GM21825 (cell line): Measurements from ENCODE around the gene NAV2.

Experiments
- ATAC-seq: cut with Tn5 transposase; IDR thresholded peaks from one replicate; pipeline ENCODE4 v1.9.1; 2021; ENCODE audit warnings: mild to moderate bottlenecking, moderate library complexity; ENCODE audit not compliant: unreplicated experiment

The NAV2 gene

DNA sequence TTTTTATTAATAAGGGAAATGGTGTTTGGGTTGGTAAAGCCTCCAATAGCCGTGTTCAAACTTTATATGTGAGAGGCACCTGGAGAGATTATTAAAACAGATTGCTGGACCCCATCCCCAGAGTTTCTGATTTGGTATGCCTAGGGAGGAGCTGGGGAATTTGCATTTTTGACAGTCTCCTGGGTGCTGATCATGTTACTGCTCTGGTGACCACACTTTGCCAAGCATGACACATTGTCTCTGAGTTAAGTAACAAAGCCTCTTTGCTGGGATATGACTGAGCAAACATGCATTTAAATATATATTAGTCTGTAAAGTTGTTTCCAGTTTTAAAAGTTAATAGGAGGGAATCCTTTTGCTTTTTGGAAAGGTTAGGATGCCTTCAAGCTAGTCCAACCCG, 140.4 kb downstream of the NAV2 start:
- no peak for ATAC-seq

DNA sequence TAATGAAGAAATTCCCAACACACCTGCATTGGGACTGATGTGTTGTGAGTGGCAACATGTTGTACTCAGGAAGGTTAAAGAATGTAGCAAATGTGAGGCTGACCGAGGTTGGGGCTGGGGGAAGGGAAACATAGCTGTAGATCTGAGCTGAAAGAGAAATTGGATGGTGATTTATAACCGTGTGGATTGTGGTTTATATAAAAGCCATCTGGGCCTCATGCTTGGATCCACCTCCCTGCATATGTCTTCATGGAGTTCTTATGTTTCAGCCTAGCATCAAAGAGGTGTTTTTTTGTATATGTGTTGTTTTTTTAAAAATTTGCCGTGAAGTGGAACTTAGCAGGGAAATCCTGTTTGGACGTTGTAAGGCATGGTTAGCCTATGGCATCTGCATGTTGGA, 141.3 kb downstream of the NAV2 start:
- no peak for ATAC-seq

DNA sequence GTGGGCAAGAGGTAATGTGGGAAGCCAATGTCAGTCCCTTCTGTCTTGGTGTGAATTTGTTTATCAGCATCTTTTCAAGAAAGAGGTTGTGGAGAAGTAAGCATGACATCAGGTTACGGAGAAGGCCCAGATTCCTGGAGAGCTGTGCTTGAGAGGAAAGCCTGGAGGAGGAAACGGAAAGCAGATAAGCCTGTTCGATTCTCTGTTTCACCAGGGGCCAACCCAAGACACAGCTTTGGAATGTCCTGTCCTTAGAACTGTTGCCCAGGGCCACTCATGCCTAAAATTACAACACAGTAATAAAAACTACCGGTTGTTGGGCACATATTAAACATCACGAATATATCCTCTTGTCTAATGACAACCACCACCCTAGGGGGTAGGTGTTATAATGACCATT, 148.5 kb downstream of the NAV2 start:
- no peak for ATAC-seq

DNA sequence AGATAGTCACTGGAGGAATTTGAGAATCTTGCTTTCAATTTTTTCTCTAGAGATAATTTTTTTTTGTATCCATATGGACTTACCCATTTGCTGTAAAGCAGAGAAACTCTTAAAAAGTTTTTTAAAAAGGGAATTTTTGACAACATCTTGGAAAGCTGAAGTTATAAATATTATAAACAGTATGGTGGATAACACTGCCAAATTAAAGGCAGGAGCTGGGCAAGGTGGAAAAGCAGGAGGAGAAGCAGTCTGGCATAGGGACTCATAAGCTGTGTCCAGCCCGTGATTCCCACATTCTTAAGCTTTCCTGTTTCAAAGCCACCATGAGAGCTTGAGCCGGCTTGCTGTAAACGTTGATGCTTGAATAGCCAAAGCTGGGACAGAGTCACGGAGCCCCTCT, 149.5 kb downstream of the NAV2 start:
- no peak for ATAC-seq

DNA sequence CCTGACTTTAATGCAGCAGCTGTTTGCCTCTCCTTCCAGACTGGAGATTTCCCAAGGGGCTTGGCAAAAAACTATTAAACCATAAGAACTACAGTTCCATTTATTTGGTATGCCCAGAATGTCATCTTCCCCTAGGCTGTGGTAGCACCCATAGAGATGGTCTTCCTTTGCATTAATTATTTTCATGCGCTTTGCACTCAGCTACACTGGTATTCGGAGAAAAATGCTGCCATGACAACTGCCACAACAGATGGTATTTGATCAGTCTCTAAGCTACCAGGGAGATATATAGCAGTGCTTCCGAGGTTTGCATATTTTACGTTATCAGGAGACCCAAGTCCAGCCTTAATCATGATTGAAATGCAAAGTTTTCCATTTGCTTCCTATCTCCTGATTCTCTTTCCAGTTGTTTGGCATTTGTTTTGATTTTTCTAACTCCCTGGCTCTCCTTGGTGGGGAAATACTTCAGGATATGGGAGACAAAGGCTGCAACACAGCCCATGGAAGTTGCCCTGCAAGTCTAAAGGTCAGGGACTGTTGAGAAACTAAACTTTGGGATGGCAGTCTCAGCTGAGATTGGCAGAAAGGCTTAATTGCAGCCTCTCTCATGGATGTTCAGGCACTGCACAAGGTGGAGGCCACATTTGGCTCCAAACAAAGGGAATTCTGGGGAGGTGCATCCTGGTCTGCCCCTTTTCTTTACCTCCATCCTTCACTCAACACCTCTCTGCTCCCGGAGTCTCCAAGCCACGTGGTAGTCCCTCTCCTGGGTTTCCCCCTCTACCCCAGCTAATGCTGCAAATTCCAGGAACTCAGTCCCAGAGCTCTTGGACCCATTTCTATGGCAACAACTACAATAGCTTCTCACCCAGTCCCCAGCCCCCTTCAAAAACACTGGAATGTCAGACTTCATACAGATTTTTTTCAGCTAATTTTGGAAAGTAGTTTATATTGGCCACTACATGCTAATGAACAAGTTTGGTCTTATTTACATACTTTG, 151.8 kb downstream of the NAV2 start:
- no peak for ATAC-seq

DNA sequence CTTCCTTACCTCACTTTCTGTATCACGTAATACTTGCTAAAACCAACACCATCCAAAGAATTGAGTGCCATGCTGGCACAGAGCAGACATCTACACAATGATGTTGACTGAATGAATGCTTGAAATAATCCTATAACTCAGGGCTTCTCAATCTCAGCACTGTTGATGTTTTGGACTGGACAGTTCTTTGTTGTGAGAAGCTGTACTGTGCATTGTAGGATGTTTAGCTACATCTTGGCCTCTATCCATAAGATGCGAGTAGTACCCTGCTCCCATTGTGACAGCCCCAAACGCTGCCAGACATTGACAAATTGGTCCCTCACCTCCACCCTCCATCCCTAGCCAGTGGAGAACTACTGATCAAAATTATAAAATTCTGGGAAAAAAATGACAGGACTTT, 153.4 kb downstream of the NAV2 start:
- ATAC-seq, result no peak

DNA sequence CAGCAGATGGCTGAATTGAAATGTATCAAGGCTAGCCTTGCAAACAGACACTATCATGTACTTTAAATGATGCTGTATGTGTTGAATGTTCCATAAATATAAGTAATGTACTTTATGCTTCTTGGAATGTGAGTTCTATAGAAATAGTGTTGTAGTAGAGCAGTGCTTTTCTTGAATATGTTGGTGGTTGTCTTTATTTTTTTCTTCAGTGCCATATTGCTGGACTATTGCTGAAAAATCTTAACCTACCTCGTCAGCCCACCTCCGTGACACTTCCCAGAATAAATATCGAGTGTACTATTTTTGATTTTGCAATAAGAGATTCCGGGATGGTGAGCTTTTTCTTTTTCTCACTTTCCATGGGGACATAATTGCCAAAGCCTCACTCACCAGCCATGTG, 153.9 kb downstream of the NAV2 start:
- no peak for ATAC-seq

DNA sequence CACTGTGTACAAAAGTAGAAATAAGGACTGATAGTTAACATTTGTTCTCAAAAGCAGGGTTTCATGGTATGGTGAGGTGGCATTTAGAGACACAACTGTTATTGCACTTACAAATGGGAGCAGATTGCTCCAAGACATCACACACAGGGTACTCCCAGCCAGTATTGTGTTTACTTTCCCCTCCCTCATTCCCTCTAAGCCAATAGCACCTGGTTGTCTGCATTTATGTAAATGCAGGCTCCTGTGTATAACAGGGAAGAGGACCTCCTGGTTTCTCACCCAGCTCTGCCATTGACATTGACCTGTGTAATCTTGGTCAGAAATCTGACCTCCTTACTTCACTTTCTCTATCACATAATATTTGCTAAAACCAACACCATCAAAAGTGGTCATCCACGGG, 154.4 kb downstream of the NAV2 start:
- ATAC-seq, result no peak

DNA sequence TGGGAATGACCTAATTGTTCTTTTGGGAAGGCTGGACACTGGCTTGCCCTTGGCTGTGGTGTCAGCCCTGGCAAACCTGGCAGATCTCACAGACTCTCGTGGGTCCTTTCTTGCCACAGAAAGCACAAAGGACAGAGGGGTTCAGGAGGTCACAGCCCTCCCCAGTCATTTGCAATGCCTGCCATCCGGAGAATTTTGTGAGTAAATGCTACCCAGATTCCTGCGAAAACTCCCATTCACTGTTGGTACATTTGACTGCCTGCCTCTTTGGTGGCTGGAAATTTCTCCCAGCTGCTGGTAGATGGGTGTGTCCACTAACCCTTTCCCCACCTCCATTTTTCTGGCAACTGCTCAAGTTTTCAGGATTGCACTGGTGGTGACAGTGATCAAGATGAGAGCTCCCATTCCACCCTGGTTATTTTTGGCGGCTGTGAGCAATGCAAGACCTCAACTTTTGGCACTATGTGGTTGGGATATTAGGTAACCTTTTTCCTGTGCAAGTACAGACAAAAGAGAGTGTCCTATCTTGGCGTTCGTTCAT, 155.7 kb downstream of the NAV2 start:
- no peak for ATAC-seq

DNA sequence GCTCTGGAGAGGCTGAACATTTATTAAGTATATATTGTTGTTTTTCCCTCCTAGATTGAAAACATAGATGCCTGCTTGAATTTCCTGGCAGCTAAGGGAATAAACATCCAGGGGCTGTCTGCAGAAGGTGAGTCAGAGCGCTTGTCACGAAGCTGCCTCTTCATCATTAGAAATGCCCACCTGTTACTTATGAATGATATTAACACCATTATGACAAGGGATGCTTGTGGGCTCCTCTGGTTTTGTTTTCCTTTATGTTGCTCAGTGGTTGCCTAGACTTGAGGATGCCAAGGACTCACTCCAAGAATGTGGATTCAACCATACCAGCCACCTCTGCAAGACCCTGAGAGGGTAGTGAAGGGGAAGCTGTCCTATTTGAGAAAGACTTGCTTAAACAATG, 156.2 kb downstream of the NAV2 start:
- ATAC-seq, result no peak

DNA sequence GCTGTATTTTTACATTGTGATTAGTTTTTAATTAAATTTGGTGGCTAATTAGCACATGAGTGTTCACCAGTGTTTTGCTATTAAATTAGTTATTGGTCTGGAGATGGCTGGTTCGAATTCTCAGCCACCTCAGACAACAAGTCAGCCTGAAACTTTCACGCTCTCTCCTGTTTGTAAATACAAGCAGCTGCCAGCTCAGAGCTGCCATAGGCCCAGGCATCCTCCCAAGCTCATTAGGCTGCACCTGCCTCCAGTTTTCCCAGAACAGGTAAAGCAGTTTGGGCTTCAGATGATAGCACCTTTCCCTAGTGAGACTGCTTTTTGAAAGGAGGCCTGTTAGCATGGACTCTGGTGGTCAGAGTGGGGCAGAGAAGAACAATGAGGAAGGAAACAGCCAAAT, 156.8 kb downstream of the NAV2 start:
- no peak for ATAC-seq

DNA sequence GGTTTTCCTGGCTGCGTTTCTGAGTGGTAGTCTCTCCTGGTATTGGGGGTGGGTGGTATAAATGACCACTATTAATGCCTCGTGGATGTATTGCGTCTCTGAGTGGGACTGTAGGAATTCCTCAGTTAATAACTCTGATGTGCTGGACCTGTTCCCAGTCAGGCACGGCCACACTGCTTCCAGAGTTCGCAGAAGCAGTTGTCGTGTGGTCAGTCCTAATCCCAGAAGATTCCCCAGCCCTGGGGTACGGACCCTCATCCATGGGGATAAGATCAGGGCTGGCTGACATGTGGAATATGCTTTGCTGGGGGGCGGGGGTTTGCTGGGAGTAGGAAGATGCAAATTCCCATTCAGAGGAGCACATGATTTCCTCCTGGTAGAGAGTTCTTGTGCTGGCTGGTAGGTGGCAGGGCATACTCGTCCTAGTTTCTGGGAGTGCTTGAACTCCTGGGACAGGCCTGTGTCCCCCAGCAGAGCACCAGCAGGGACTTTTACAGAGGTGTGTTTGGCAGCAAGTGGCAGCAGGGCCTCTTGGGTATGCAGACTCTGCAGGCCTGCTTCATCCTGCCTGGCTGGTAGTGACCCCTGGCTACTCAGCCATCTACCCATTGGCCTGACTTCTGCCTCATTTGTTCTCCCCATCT, 157.4 kb downstream of the NAV2 start:
- ATAC-seq, result no peak

DNA sequence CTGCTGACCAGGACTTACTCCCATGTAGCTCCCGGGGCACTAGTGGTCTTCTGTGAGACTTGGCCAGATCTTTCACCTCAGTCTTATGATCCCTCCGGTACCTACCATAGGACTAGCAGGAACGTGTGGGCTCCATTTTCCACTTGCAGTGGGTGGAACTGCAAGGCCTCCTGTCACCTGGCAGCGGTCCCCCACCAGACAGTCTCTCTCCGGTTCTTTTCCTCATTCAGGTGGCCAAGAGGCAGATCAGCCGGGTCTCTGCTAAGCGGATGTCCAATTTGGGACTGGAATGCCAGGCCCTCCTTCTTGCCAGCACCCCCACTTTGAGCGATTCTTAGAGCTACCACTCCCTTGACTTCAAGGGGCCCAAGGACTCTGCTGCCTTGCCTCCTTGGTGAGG, 158.9 kb downstream of the NAV2 start:
- ATAC-seq, result no peak

DNA sequence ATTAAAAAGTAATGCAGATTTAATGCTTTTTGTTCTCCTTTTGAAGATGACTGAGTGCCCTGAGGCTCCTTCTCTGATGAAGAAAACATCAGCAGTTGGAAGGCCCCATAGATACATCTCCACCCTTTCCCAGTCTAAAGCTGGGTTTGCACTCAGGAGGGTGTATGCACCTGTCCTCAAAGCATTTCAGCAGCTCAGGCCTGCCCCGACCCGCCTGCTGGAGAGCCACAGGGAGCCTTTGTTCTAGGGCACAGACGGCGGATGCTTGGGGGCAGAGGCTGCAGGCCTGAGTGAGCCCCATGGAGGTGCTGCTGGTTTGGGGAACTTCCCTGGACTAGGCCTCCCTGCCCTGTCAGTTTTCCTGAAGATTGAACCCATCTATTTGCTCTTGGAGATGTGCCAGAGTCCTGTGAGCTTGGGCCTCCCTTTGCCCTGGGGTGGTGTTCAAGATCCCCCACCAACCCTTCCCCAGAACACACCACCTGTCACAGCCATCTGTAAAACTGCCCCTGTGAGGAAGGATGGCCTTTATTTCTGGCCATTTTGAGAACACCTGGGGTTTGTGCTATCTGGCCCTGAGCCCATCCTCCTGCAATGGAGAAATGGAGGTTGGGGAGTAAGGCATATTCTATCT, 160.0 kb downstream of the NAV2 start:
- no peak for ATAC-seq

DNA sequence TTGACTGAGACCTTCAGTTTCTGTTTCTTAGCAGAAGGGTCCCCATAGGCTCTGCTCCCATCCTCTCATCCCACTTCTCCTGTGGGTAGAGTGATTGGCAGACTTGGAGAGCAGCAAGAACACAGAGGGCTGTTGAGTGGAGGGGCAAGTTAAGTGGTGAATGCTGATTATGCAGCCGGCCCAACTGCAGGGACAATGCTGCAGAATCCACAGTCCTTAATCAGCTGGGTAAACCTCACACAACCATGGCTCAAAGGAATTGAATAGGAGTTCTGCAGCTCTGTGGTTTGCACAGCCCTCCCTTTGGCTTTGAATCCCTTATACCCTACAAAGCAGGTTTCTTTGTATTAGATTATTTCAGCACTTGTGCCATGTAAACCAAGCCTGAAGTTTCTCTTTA, 161.1 kb downstream of the NAV2 start:
- no peak for ATAC-seq

DNA sequence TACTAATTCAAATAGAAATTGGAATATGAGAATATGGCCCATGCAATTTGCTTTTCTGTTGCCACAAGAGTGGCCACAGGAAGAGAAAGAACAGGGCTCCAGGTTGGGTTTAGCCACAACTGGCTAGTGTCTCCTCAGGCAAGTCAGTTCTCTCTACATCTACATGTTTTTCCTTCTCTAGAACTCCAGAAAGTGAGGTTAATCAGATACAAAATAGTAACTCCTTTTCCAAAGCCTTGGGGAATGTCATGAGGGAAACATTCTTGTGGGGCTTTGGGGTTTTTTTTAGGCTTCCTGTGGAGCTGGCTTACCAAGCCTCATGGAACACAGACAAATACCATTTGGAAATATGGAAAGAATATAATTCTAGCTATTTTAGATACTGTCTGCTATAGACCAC, 161.6 kb downstream of the NAV2 start:
- no peak for ATAC-seq

DNA sequence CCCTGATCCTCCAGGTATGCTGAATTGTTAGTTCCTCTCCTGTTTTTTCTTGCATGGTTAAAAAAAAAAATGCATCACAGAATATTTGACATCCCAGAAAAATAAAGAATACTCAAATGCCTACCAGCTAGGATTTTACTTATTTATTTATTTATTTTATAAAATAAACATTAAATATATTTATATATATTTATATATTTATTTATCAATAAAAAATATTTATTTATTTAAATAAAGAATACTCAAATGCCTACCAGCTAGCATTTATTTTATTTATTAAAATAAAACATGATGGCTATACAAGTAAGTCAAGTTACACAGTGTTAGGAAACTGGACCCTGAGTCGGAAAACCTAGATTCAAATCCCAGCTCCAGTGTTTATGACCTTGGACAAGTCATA, 164.1 kb downstream of the NAV2 start:
- ATAC-seq, result no peak

DNA sequence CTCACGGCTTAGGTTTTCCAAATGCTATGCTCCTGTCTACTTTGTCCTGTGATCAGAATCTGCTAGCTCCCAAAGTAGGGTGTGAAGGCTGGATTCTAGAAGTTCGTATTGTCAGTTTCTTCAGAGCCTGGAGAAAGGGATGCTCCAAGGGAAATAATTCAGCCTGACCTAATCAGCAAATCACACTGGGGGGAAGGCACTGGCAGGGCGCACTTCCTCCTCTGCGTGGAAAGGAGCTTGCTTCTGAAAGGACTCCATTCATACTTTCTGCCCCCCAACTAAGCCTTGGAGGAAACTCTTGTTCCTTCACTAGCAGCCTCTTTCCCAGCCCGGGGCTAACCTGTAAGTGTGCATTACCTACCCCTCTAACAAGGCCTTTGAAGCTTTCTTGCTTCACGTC, 165.9 kb downstream of the NAV2 start:
- ATAC-seq, result no peak

DNA sequence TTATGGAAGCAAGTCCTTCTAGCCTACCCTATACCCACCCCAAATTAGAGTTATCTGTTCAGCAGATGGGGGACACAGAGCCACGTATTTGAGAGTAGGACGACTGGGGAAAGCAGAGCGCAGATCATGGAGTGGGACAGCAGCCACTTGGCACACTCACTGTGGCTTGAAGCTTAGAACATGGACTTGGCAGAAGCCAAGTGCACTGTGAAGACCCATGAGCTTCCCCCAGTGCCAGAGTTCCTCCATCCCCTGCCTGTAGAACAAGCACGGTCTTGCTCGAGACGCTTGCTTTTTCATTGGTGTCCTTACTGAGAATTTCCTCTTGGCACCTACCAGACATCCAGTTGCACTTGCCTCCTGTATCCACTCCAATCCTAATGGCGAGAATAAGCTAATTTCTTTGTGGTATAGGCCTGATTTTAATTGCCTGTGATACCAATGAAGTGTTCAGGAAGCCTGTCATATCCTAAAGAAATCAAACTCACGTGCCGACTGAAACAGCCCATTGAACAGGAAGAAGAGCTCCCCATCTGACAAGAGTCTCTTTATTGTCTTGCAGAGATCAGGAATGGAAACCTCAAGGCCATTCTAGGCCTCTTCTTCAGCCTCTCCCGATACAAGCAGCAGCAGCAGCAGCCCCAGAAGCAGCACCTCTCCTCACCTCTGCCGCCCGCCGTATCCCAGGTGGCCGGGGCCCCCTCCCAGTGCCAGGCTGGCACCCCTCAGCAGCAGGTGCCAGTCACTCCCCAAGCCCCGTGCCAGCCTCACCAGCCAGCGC, 166.9 kb downstream of the NAV2 start:
- no peak for ATAC-seq

DNA sequence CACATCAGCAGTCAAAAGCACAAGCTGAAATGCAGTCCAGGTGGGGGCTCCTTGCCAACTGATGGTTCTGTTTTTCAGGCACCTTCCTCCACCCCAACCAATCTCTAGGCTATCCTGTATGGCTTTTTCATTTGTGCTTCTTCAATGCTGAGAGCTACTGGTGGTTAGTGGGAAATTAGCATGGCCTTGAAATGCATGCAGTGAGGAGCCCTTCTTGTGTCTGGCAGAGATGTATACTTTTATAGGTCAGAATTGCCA, 167.4 kb downstream of the NAV2 start:
- ATAC-seq, result no peak

DNA sequence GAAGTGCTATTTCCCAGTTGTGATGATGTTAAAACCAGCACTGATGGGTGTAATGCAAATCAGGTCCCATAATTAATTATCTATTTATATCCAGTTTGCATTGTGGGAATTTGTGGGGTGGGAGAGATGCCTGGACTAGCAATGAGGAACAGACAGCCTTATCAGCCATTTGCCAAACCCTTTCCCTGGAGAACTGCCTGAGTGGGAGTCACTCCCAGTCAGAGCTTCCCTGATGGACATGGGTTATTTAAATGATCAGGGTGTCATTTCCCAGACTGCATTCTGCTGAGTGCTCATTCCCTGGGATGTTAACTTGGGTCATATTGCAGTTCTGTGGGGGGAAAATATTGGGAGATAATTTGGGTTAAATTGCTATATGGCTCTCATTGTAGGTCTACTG, 168.5 kb downstream of the NAV2 start:
- no peak for ATAC-seq
